Pancreas (tissue), 10 donors: ENCODE results near the gene TRABD. TPM values are rescaled to one million over a fixed set of nuclear protein-coding genes. Genes with fewer than 3 reads are reported as not detected.

ENCODE experiments used
- ATAC-seq, 4 donors: fragments of 200-7000 bp; cut with Tn5 transposase; one replicate each; pipeline versions ENCODE4 v1.8.0 to v1.9.1; 2020; ENCODE audit warnings: mild to moderate bottlenecking in 4 of 4, moderate library complexity in 4 of 4
- DNase-seq, 6 donors: peaks; one replicate each; pipeline ENCODE4 v3.0.0-alpha.2; 2020
- FAIRE-seq: peaks from 2 replicates; lab custom pipeline; 2012; peaks lifted over from hg19 to GRCh38; lab: Jason Lieb, UNC
- H3K27ac ChIP-seq, 4 donors: fragments of 200-600 bp; sonication (generic); 1 replicate in 3 of 4; 2 replicates in 1 of 4; pipeline versions ENCODE4 v1.5.0 to v1.8.0; 2020
- H3K27me3 ChIP-seq, 4 donors: fragments of 200-600 bp; one replicate each; pipeline ENCODE4 v1.8.0; 2021
- H3K36me3 ChIP-seq, 3 donors: fragments of 200-600 bp; sonication (generic) in 1 of 3; one replicate each; pipeline versions ENCODE4 v1.5.0 to v1.8.0; 2020 to 2021
- H3K4me1 ChIP-seq, 3 donors: fragments of 200-600 bp; one replicate each; pipeline ENCODE4 v1.8.0; 2021
- H3K4me3 ChIP-seq, 4 donors: fragments of 200-600 bp; sonication (generic) in 2 of 4; one replicate each; pipeline versions ENCODE4 v1.5.0 to v1.8.0; 2020 to 2021
- H3K9me3 ChIP-seq, 4 donors: fragments of 200-600 bp; one replicate each; pipeline ENCODE4 v1.8.0; 2021
- WGBS, 2 donors: extraction: QIAGEN DNeasy Blood & Tissue Kit; methylation state at CpG; one replicate each; pipeline ENCODE4 v1.1.7; 2013; 5-methylcytosine and 5-hydroxymethylcytosine counted together
- intact Hi-C, 3 donors: fragments of 100-400 bp; cut with DNase I; formaldehyde crosslinking; loops; one replicate each; pipeline versions ENCODE4 v1.11.1 to v1.14.2; 2022
- polyA plus RNA-seq, 2 donors: library from polyadenylated mRNA; stranded (reverse); fragments of 200-250 nt; gene quantifications; one replicate each; pipeline ENCODE4 v1.2.3, GENCODE V29; 2013
- total RNA-seq, 6 donors: library from RNA; stranded (reverse); fragmentation: NEBNext Ultra II Directional in 4 of 6; extraction: Animal tissue kit (Norgen Biotek cat#: 25700) in 4 of 6; gene quantifications; one replicate each; pipeline versions ENCODE4 v1.2.1 to v1.2.4, GENCODE V29; 2021 to 2023
- TF ChIP-seq, protein P1 (sequence below), 4 donors: fragments of 200-600 bp; sonication (generic) in 3 of 4; IDR thresholded peaks; one replicate each; pipeline versions ENCODE4 v1.5.0 to v1.8.0; 2021; ENCODE audit warnings: antibody characterized with exemption in 4 of 4
- donor health status: healthy with polysubstance abuse.
- donor health status: DM: no; HTN: no; CAD: no; lungs with moderate emphysema.
- donor health status: DM: no; HTN: no; CAD: no.
- donor health status: control.
- donor health status: control.
- donor health status: Bipolar disorder and iron deficiency.
- donor health status: DM: yes; HTN: yes; CAD: no.
- donor health status: DM: no; HTN: no; CAD: no.
- donor health status: DM: no; HTN: no; CAD: no.
- donor health status: DM: yes; HTN: yes; CAD: no.

The TRABD gene
- total and polyA plus RNA-seq, 8 donors, result 25.9 to 107 (median 51.7) TPM

- DNase-seq (peak in 2 of 6 donors; percentile 12 to 13), FAIRE-seq (no peak), ATAC-seq (no peak)
- intact Hi-C loops, result no loop called here
- TF ChIP-seq, protein P1, sequence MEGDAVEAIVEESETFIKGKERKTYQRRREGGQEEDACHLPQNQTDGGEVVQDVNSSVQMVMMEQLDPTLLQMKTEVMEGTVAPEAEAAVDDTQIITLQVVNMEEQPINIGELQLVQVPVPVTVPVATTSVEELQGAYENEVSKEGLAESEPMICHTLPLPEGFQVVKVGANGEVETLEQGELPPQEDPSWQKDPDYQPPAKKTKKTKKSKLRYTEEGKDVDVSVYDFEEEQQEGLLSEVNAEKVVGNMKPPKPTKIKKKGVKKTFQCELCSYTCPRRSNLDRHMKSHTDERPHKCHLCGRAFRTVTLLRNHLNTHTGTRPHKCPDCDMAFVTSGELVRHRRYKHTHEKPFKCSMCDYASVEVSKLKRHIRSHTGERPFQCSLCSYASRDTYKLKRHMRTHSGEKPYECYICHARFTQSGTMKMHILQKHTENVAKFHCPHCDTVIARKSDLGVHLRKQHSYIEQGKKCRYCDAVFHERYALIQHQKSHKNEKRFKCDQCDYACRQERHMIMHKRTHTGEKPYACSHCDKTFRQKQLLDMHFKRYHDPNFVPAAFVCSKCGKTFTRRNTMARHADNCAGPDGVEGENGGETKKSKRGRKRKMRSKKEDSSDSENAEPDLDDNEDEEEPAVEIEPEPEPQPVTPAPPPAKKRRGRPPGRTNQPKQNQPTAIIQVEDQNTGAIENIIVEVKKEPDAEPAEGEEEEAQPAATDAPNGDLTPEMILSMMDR (IDR thresholded peaks at IDR 0.05), result no peak
- Histone ChIP-seq H3K4me3 (no peak overlapping the region), H3K4me1 (no peaks in the 10 kb centered on the region), H3K9me3 (no peaks in the 10 kb centered on the region), H3K36me3 (no peaks in the 10 kb centered on the region), H3K27ac (no peak overlapping the region), H3K27me3 (no peaks in the 10 kb centered on the region)
- WGBS, 2 donors, result 73 to 85% methylated on average over 24 to 27 of the region's 27 CpGs
Observed at GRCh38 chr22:50175921-50176849, 9.5 kb upstream of the TRABD start.

DNA sequence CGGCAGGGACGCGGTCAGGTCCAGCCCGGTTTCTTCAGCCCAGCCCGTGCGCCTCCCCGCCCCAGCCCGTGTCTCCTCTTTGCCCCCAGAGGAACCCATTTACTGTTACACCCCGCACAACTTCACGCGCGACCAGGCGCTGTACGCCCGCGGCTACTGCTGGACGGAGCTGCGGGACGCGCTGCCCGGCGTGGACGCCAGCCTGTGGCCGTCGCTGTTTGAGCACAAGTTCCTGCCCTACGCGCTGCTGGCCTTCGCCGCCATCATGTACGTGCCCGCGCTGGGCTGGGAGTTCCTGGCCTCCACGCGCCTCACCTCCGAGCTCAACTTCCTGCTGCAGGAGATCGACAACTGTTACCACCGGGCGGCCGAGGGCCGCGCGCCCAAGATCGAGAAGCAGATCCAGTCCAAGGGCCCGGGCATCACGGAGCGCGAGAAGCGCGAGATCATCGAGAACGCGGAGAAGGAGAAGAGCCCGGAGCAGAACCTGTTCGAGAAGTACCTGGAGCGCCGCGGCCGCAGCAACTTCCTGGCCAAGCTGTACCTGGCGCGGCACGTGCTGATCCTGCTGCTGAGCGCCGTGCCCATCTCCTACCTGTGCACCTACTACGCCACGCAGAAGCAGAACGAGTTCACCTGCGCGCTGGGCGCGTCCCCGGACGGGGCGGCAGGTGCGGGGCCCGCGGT lies 8.7 kb upstream of the TRABD start:
- peak in 4 of 6 donors; percentile 16 to 61 (median 40) for DNase-seq
- Histone ChIP-seq H3K27me3 (no peaks in the 10 kb centered on the region), H3K9me3 (no peaks in the 10 kb centered on the region), H3K4me1 (no peaks in the 10 kb centered on the region), H3K4me3 (no peak overlapping the region), H3K27ac (no peak overlapping the region), H3K36me3 (no peaks in the 10 kb centered on the region)
- TF ChIP-seq, protein P1 (IDR thresholded peaks at IDR 0.05), result no peak
- intact Hi-C loops, result no loop called here
- WGBS, 2 donors, result 92 to 96% methylated on average over 73 to 76 of the region's 76 CpGs
- ATAC-seq, result no peak
- FAIRE-seq, result no peak

GRCh38 chr22:50177537-50178470 lies 7.9 kb upstream of the TRABD start:
- TF ChIP-seq, protein P1 (IDR thresholded peaks at IDR 0.05), result no peak
- Histone ChIP-seq H3K9me3 (no peaks in the 10 kb centered on the region), H3K27me3 (no peaks in the 10 kb centered on the region), H3K27ac (no peak overlapping the region), H3K4me1 (peaks cover 3 to 7% (median 7%) of the 10 kb centered on the region in 3 donors), H3K36me3 (no peaks in the 10 kb centered on the region), H3K4me3 (no peak overlapping the region)
- intact Hi-C loops, result no loop called here
- DNase-seq (peak in 2 of 6 donors; percentile 20 to 49), FAIRE-seq (no peak), ATAC-seq (no peak)
- whole genome bisulfite sequencing, 2 donors, result 62 to 77% methylated on average over 86 to 98 of the region's 98 CpGs

GRCh38 chr22:50178471-50178864 lies 7.2 kb upstream of the TRABD start:
- DNase-seq (peak in 1 of 6 donors; percentile 13), ATAC-seq (no peak), FAIRE-seq (no peak)
- peaks cover 10 to 14% (median 13%) of the 10 kb centered on the region in 3 donors for H3K4me1 ChIP-seq
- intact Hi-C loops, result no loop called here
- H3K27me3 ChIP-seq, result no peaks in the 10 kb centered on the region
- H3K36me3 ChIP-seq, result no peaks in the 10 kb centered on the region
- no peak overlapping the region for H3K4me3 ChIP-seq
- H3K9me3 ChIP-seq, result no peaks in the 10 kb centered on the region
- TF ChIP-seq, protein P1 (IDR thresholded peaks at IDR 0.05), result no peak
- 66 to 81% methylated on average over 20 to 22 of the region's 22 CpGs for WGBS, 2 donors
- H3K27ac ChIP-seq, result no peak overlapping the region
